ENCODE measurements around the gene FSTL5. TPM values are rescaled to one million over a fixed set of nuclear protein-coding genes. Genes with fewer than 3 reads are reported as not detected.

The FSTL5 gene
- total RNA-seq, 1 donor: not detected

DNA sequence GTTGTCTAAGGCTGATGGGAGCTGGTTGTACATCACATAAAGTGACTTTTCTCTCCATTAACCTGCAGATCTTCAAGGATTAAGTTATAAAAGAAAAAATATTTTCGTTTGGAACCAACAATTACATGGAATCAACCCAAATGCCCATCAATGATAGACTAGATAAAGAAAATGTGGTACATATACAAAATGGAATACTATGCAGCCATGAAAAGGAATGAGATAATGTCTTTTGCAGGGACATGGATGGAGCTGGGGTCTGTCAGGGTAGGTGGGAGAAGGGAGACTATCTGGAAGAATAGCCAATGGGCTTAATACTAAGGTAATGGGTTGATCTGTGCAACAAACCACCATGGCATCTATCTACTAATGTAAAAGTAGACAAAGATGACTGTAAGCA, 313.2 kb downstream of the FSTL5 start:
- Histone ChIP-seq H2AFZ (ENCODE audit: low read length) (no peak overlapping the region), H3K9me3 (ENCODE audit: low read depth, low read length) (no peaks in the 10 kb centered on the region), H3K36me3 (ENCODE audit: insufficient read depth, low read length) (no peaks in the 10 kb centered on the region), H4K20me1 (ENCODE audit: insufficient read depth, low read length) (no peaks in the 10 kb centered on the region), H3K4me2 (ENCODE audit: insufficient read depth, low read length) (no peak overlapping the region), H3K79me2 (ENCODE audit: insufficient read depth, low read length) (no peaks in the 10 kb centered on the region), H3K27me3 (ENCODE audit: insufficient read depth, low read length) (no peaks in the 10 kb centered on the region), H3K4me3 (ENCODE audit: insufficient read depth, low read length) (no peak overlapping the region), H3K4me1 (ENCODE audit: insufficient read depth, low read length) (no peaks in the 10 kb centered on the region), H3K27ac (ENCODE audit: low read depth, low read length) (no peak overlapping the region)
- TF ChIP-seq, protein P1, sequence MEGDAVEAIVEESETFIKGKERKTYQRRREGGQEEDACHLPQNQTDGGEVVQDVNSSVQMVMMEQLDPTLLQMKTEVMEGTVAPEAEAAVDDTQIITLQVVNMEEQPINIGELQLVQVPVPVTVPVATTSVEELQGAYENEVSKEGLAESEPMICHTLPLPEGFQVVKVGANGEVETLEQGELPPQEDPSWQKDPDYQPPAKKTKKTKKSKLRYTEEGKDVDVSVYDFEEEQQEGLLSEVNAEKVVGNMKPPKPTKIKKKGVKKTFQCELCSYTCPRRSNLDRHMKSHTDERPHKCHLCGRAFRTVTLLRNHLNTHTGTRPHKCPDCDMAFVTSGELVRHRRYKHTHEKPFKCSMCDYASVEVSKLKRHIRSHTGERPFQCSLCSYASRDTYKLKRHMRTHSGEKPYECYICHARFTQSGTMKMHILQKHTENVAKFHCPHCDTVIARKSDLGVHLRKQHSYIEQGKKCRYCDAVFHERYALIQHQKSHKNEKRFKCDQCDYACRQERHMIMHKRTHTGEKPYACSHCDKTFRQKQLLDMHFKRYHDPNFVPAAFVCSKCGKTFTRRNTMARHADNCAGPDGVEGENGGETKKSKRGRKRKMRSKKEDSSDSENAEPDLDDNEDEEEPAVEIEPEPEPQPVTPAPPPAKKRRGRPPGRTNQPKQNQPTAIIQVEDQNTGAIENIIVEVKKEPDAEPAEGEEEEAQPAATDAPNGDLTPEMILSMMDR (IDR thresholded peaks at IDR 0.05; ENCODE audit: extremely low read depth, low read depth, low read length): no peak
- DNase-seq (ENCODE audit: insufficient read length, low spot score, missing footprints): no peak

DNA sequence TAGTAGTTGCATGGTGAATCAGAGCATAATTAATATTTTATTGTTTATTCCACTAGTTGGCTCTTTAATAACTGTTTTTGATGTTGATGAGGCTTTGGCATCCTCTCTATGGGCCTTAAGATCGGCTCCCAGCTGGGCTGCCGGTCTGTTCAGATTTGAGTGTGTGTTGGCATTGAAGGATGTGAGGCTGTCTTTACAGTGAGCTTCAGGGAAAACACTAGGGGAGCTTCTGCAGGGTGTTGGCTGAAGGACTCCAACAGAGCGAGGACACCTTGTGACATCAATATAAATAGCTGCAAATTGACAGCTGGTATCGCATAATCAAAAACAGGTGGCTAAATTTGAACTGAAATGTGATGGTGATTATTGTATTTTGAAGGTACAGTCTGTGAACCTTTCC, 322.0 kb downstream of the FSTL5 start:
- no peak for DNase-seq (ENCODE audit: insufficient read length, low spot score, missing footprints)
- Histone ChIP-seq H3K27me3 (ENCODE audit: insufficient read depth, low read length) (no peaks in the 10 kb centered on the region), H3K4me3 (ENCODE audit: insufficient read depth, low read length) (no peak overlapping the region)

DNA sequence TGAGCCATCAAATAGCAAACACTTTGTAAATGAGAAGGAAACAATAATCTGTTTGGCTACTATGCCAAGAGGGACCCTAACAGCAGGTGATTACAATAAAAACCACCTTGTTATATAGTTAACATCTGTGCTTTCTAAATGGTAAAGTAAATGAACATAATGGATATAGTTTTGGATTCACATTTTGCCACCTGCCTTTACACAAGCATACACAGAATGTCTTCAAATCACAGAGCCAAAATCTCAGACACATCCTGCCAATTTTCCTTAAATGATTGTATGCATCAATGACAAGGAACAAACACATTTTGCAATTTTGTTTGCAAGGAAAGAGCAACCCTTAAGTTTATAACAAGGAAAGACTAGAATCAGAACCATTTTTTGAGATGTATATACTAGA, 334.2 kb downstream of the FSTL5 start:
- Histone ChIP-seq H3K27me3 (ENCODE audit: insufficient read depth, low read length) (no peaks in the 10 kb centered on the region), H3K4me3 (ENCODE audit: insufficient read depth, low read length) (no peak overlapping the region), H3K4me2 (ENCODE audit: insufficient read depth, low read length) (no peak overlapping the region), H2AFZ (ENCODE audit: low read length) (no peak overlapping the region), H3K36me3 (ENCODE audit: insufficient read depth, low read length) (no peaks in the 10 kb centered on the region), H3K79me2 (ENCODE audit: insufficient read depth, low read length) (no peaks in the 10 kb centered on the region), H3K9me3 (ENCODE audit: low read depth, low read length) (no peaks in the 10 kb centered on the region), H3K4me1 (ENCODE audit: insufficient read depth, low read length) (no peaks in the 10 kb centered on the region), H3K27ac (ENCODE audit: low read depth, low read length) (no peak overlapping the region), H4K20me1 (ENCODE audit: insufficient read depth, low read length) (no peaks in the 10 kb centered on the region)
- DNase-seq (ENCODE audit: insufficient read length, low spot score, missing footprints): no peak
- TF ChIP-seq, protein P1 (IDR thresholded peaks at IDR 0.05; ENCODE audit: extremely low read depth, low read depth, low read length): no peak

More for the DNA sequence above, 322.0 kb downstream of the FSTL5 start:
- no peaks in the 10 kb centered on the region for H4K20me1 ChIP-seq (ENCODE audit: insufficient read depth, low read length)
- no peaks in the 10 kb centered on the region for H3K79me2 ChIP-seq (ENCODE audit: insufficient read depth, low read length)
- H3K36me3 ChIP-seq (ENCODE audit: insufficient read depth, low read length): no peaks in the 10 kb centered on the region
- H3K27ac ChIP-seq (ENCODE audit: low read depth, low read length): no peak overlapping the region
- no peaks in the 10 kb centered on the region for H3K9me3 ChIP-seq (ENCODE audit: low read depth, low read length)
- H3K4me2 ChIP-seq (ENCODE audit: insufficient read depth, low read length): no peak overlapping the region
- TF ChIP-seq, protein P1 (IDR thresholded peaks at IDR 0.05; ENCODE audit: extremely low read depth, low read depth, low read length): no peak
- H3K4me1 ChIP-seq (ENCODE audit: insufficient read depth, low read length): no peaks in the 10 kb centered on the region
- H2AFZ ChIP-seq (ENCODE audit: low read length): no peak overlapping the region

DNA sequence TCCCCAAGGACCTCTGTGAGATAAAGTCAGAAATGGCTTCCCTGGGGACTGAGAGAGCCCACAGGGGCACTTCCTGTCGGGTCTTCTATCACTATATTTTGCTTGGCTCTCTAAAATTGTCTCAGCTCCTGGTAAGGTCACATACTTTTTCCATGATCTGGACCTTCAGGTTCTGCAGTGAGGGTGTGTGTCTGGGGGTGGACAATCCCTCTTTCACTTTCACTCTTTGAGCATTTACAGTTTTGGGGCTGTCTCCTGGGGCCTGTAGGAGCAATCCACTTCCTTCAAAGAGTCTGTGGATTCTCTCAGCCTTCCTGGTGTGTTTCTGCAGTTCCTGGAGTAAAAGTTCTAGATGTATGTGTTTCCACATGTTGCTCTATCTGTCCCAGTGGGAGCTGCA, 335.7 kb downstream of the FSTL5 start:
- Histone ChIP-seq H3K4me3 (ENCODE audit: insufficient read depth, low read length) (no peak overlapping the region), H3K9me3 (ENCODE audit: low read depth, low read length) (no peaks in the 10 kb centered on the region), H2AFZ (ENCODE audit: low read length) (no peak overlapping the region), H3K4me2 (ENCODE audit: insufficient read depth, low read length) (no peak overlapping the region), H3K27ac (ENCODE audit: low read depth, low read length) (no peak overlapping the region), H3K27me3 (ENCODE audit: insufficient read depth, low read length) (no peaks in the 10 kb centered on the region), H3K79me2 (ENCODE audit: insufficient read depth, low read length) (no peaks in the 10 kb centered on the region), H3K36me3 (ENCODE audit: insufficient read depth, low read length) (no peaks in the 10 kb centered on the region), H3K4me1 (ENCODE audit: insufficient read depth, low read length) (no peaks in the 10 kb centered on the region), H4K20me1 (ENCODE audit: insufficient read depth, low read length) (no peaks in the 10 kb centered on the region)
- TF ChIP-seq, protein P1 (IDR thresholded peaks at IDR 0.05; ENCODE audit: extremely low read depth, low read depth, low read length): no peak
- no peak for DNase-seq (ENCODE audit: insufficient read length, low spot score, missing footprints)

Measured in osteoblast (primary cell).